HepG2 (cell line): ENCODE measurements around the gene PASK. TPM values are rescaled to one million over a fixed set of nuclear protein-coding genes. Genes with fewer than 3 reads are reported as not detected.
A peak's percentile ranks its signal among the peaks of the same experiment; 100 is the strongest.
"Not testable (repeated sequence)": the region's sequence is repeated elsewhere in the genome, so short reads cannot be mapped to it uniquely, and the experiment has no call there.

Source experiments
- ATF6 ChIP-seq: sonication (generic); formaldehyde crosslinking; conservative IDR thresholded peaks from 2 replicates; pipeline ENCODE4 v1.4.0; 2020; ENCODE audit warnings: missing genetic modification reagents
- BCL6 ChIP-seq: IDR thresholded peaks from 2 replicates; pipeline ENCODE4 v1.6.1; 2016; ENCODE audit warnings: missing genetic modification reagents, missing compliant biosample characterization
- BRF2 ChIP-seq: sonication (generic); formaldehyde crosslinking; IDR thresholded peaks from 2 replicates; pipeline ENCODE4 v1.8.1; 2022; ENCODE audit warnings: mild to moderate bottlenecking, missing genetic modification reagents
- CREB1 ChIP-seq, 2 experiments: fragments of 450-650 bp in 1 of 2; IDR thresholded peaks; 2 replicates each; pipeline ENCODE4 v1.6.1; 2016 to 2017; ENCODE audit warnings: control low read depth in 1 of 2, mild to moderate bottlenecking in 1 of 2, missing compliant biosample characterization in 1 of 2, missing genetic modification characterization in 1 of 2
- CREM ChIP-seq, 2 experiments: sonication (generic) in 1 of 2; formaldehyde crosslinking in 1 of 2; IDR thresholded peaks; 2 replicates each; pipeline versions ENCODE4 v1.4.0 to v1.6.1; 2016 to 2020; ENCODE audit warnings: antibody characterized with exemption in 1 of 2, mild to moderate bottlenecking in 1 of 2, missing genetic modification reagents in 1 of 2
- FOXP1 ChIP-seq, 2 experiments: fragments of 450-650 bp in 1 of 2; IDR thresholded peaks; 2 replicates each; pipeline ENCODE4 v1.6.1; 2017 to 2018; ENCODE audit warnings: antibody characterized with exemption in 1 of 2
- GABPB1 ChIP-seq: IDR thresholded peaks from 2 replicates; pipeline ENCODE4 v1.6.1; 2016; ENCODE audit warnings: mild to moderate bottlenecking, missing genetic modification reagents, moderate library complexity, missing compliant biosample characterization
- KDM2A ChIP-seq: sonication (generic); formaldehyde crosslinking; IDR thresholded peaks from 2 replicates; pipeline ENCODE4 v1.4.0; 2020; ENCODE audit warnings: low read depth, missing genetic modification reagents, borderline replicate concordance
- KLF9 ChIP-seq: IDR thresholded peaks from 2 replicates; pipeline ENCODE4 v1.6.1; 2016; ENCODE audit warnings: low read depth
- MED1 ChIP-seq: sonication (generic); formaldehyde crosslinking; IDR thresholded peaks from 2 replicates; pipeline ENCODE4 v1.4.0; 2020; ENCODE audit warnings: missing genetic modification reagents
- MIER3 ChIP-seq: IDR thresholded peaks from 2 replicates; pipeline ENCODE4 v1.6.1; 2016; ENCODE audit warnings: missing compliant biosample characterization, borderline replicate concordance
- NCOA2 ChIP-seq: sonication (generic); formaldehyde crosslinking; IDR thresholded peaks from 2 replicates; pipeline ENCODE4 v1.8.0; 2022; ENCODE audit warnings: inconsistent platforms
- PRMT3 ChIP-seq: sonication (generic); formaldehyde crosslinking; IDR thresholded peaks from 2 replicates; pipeline ENCODE4 v1.8.1; 2022; ENCODE audit warnings: low read depth, mild to moderate bottlenecking, moderate library complexity, missing genetic modification reagents, borderline replicate concordance
- TARDBP ChIP-seq: sonication (generic); formaldehyde crosslinking; IDR thresholded peaks from 2 replicates; pipeline ENCODE4 v1.8.0; 2022; ENCODE audit warnings: mild to moderate bottlenecking, missing genetic modification reagents
- TBX2 ChIP-seq: sonication (generic); formaldehyde crosslinking; IDR thresholded peaks from 2 replicates; pipeline ENCODE4 v1.5.0; 2020; ENCODE audit warnings: missing genetic modification reagents, mild to moderate bottlenecking, borderline replicate concordance
- TCF7 ChIP-seq: sonication (generic); IDR thresholded peaks from 2 replicates; pipeline ENCODE4 v1.6.1; 2016; ENCODE audit warnings: antibody characterized with exemption, low read depth
- THAP11 ChIP-seq: IDR thresholded peaks from 2 replicates; pipeline ENCODE4 v1.6.1; 2016; ENCODE audit warnings: missing biosample characterization, missing genetic modification reagents
- ZBTB7A ChIP-seq: sonication (generic); formaldehyde crosslinking; IDR thresholded peaks from 2 replicates; pipeline ENCODE4 v1.8.0; 2022; ENCODE audit warnings: mild to moderate bottlenecking, missing genetic modification reagents
- ZFP91 ChIP-seq: sonication (generic); formaldehyde crosslinking; IDR thresholded peaks from 2 replicates; pipeline ENCODE4 v1.9.0; 2022; ENCODE audit warnings: missing genetic modification reagents, mild to moderate bottlenecking, borderline replicate concordance
- ZNF143 ChIP-seq: sonication (generic); formaldehyde crosslinking; IDR thresholded peaks from 2 replicates; pipeline ENCODE4 v1.4.0; 2020; ENCODE audit warnings: missing genetic modification reagents
- ZNF350 ChIP-seq: sonication (generic); formaldehyde crosslinking; IDR thresholded peaks from 2 replicates; pipeline ENCODE4 v1.4.0; 2020; ENCODE audit warnings: mild to moderate bottlenecking, low read depth, missing genetic modification reagents, borderline replicate concordance
- ZNF501 ChIP-seq: sonication (generic); formaldehyde crosslinking; IDR thresholded peaks from 2 replicates; pipeline ENCODE4 v1.5.1; 2020; ENCODE audit warnings: mild to moderate bottlenecking, moderate library complexity, missing genetic modification reagents
- ZNF724P ChIP-seq: sonication (generic); formaldehyde crosslinking; IDR thresholded peaks from 2 replicates; pipeline ENCODE4 v1.8.0; 2022; ENCODE audit warnings: missing genetic modification reagents, borderline replicate concordance
- ZNF782 ChIP-seq: sonication (generic); formaldehyde crosslinking; IDR thresholded peaks from 2 replicates; pipeline ENCODE4 v1.4.0; 2020; ENCODE audit warnings: missing genetic modification reagents, mild to moderate bottlenecking, borderline replicate concordance
- polyA plus RNA-seq, 8 experiments: library from polyadenylated mRNA; depleted of rRNA in 3 of 8; stranded (reverse) in 7 of 8; unstranded in 1 of 8; fragments of >200 nt; fragmentation: Illumina TruSeq in 4 of 8; extraction: Trizol in 4 of 8; gene quantifications; 2 replicates each; pipeline versions ENCODE4 v1.2.1 to v1.2.3, GENCODE V29; 2011 to 2016; ENCODE audit warnings: low read depth in 4 of 8, missing spikeins in 1 of 8, mixed read lengths in 1 of 8; ENCODE audit not compliant: insufficient read depth in 1 of 8
- total RNA-seq, 5 experiments: library from RNA; depleted of rRNA; stranded (reverse); fragments of >200 nt; fragmentation: Illumina TruSeq; extraction: Trizol; gene quantifications; 2 replicates each; pipeline ENCODE4 v1.2.3, GENCODE V29; 2016; ENCODE audit warnings: low read depth in 1 of 5

Gene PASK
- total and polyA plus RNA-seq, 2 of the 13 experiments (the other 11 are each of a cell fraction or from before 2014, with no cell fraction given) = 6.9 to 17.0 TPM

GRCh38 chr2:241093133-241093781 lies 56.0 kb downstream of the PASK start (continued):
- peak; percentile 66; the same call in 1 of the 2 replicates for TF ChIP-seq ZNF724P (CRISPR knock-in tag)
- peak; percentile 79 for TF ChIP-seq THAP11
- 0 out of 2 replicates have a peak, but pooled peaks have one; percentile 33 for TF ChIP-seq ZNF143 (CRISPR knock-in tag)
- 0 out of 2 replicates have a peak, but pooled peaks have one; percentile 53 for TF ChIP-seq ATF6 (CRISPR knock-in tag)
- TF ChIP-seq ZNF782 (CRISPR knock-in tag) = 0 out of 2 replicates have a peak, but pooled peaks have one; percentile 24
- peak; percentile 80; the same call in 1 of the 2 replicates for TF ChIP-seq BRF2 (CRISPR knock-in tag)
- peak; percentile 98 for TF ChIP-seq TBX2 (CRISPR knock-in tag)
- peak; percentile 75 for TF ChIP-seq KDM2A
- peak; percentile 88 for TF ChIP-seq BCL6 (CRISPR knock-in tag)
- peak; percentile 39; the same call in 1 of the 2 replicates for TF ChIP-seq ZBTB7A (CRISPR knock-in tag)
- peak; percentile 63; the same call in 1 of the 2 replicates for TF ChIP-seq TCF7
- TF ChIP-seq GABPB1 (CRISPR knock-in tag) = 0 out of 2 replicates have a peak, but pooled peaks have one; percentile 12
- TF ChIP-seq PRMT3 (CRISPR knock-in tag) = peak; percentile 69; the same call in 1 of the 2 replicates
- peak; percentile 88 for TF ChIP-seq NCOA2
- TF ChIP-seq ZFP91 (CRISPR knock-in tag) = peak; percentile 54; the same call in 1 of the 2 replicates
- peak; percentile 85 for TF ChIP-seq CREM (IDR thresholded peaks at IDR 0.05)
- not testable (repeated sequence) for TF ChIP-seq CREM (CRISPR knock-in tag; IDR thresholded peaks at IDR 0.05); FOXP1 (IDR thresholded peaks at IDR 0.05); CREB1 (IDR thresholded peaks at IDR 0.05)
- peak; percentile 91 for TF ChIP-seq MIER3 (CRISPR knock-in tag)
- peak; percentile 78 for TF ChIP-seq MED1 (CRISPR knock-in tag)
- TF ChIP-seq ZNF501 (CRISPR knock-in tag) = peak; percentile 80
- peak; percentile 75; the same call in 1 of the 2 replicates for TF ChIP-seq FOXP1 (CRISPR knock-in tag; IDR thresholded peaks at IDR 0.05)
- TF ChIP-seq KLF9 = peak; percentile 57; the same call in 1 of the 2 replicates
- peak; percentile 93 for TF ChIP-seq TARDBP (CRISPR knock-in tag)
- TF ChIP-seq CREB1 (CRISPR knock-in tag; IDR thresholded peaks at IDR 0.05) = peak; percentile 78
- TF ChIP-seq ZNF350 (CRISPR knock-in tag) = peak; percentile 62; the same call in 1 of the 2 replicates
